Neural cell (in vitro differentiated cells): ENCODE results near the gene HOXA2. TPM values are rescaled to one million over a fixed set of nuclear protein-coding genes. Genes with fewer than 3 reads are reported as not detected.
A peak's percentile ranks its signal among the peaks of the same experiment; 100 is the strongest.

Experiments
- H2AFZ ChIP-seq: fragments of 200-600, 300-800 bp; sonication (generic), shearing (Covaris generic); 2 replicates; pipeline ENCODE4 v1.6.0; 2014; ENCODE audit warnings: low read depth, mild to moderate bottlenecking, antibody characterized with exemption, low read length, moderate library complexity
- H3F3A ChIP-seq: fragments of 200-600 bp; shearing (Covaris generic); 2 replicates; pipeline ENCODE4 v1.6.1; 2016; ENCODE audit warnings: mild to moderate bottlenecking, moderate library complexity, mixed read lengths, antibody characterized with exemption, low read length; ENCODE audit not compliant: insufficient read depth, poor library complexity, severe bottlenecking
- H3K27ac ChIP-seq: fragments of 200-600, 300-800 bp; sonication (generic), shearing (Covaris generic); 2 replicates; pipeline ENCODE4 v1.5.1; 2014; ENCODE audit warnings: mild to moderate bottlenecking, low read length, moderate library complexity
- H3K27me3 ChIP-seq: fragments of 300-800, 200-600 bp; sonication (generic), shearing (Covaris generic); 2 replicates; pipeline ENCODE4 v1.6.0; 2014; ENCODE audit warnings: mild to moderate bottlenecking, low read depth, low read length, moderate library complexity; ENCODE audit not compliant: insufficient read depth
- H3K36me3 ChIP-seq: fragments of 300-800, 200-600 bp; sonication (generic), shearing (Covaris generic); 2 replicates; pipeline ENCODE4 v1.5.1; 2014; ENCODE audit warnings: mild to moderate bottlenecking, antibody characterized with exemption, low read length, moderate library complexity; ENCODE audit not compliant: insufficient read depth
- H3K4me2 ChIP-seq: fragments of 300-800, 200-600 bp; sonication (generic), shearing (Covaris generic); 2 replicates; pipeline ENCODE4 v1.6.0; 2014; ENCODE audit warnings: mild to moderate bottlenecking, low read length
- H3K4me3 ChIP-seq: fragments of 300-800, 200-600 bp; sonication (generic), shearing (Covaris generic); 2 replicates; pipeline ENCODE4 v1.5.1; 2014; ENCODE audit warnings: mild to moderate bottlenecking, low read length, moderate library complexity
- H3K79me2 ChIP-seq: fragments of 200-600 bp; shearing (Covaris generic); replicated peaks from 2 replicates; pipeline ENCODE4 v1.6.0; 2014; ENCODE audit warnings: mild to moderate bottlenecking, low read length, moderate library complexity; ENCODE audit not compliant: insufficient read depth
- H3K9ac ChIP-seq: fragments of 300-800, 200-600 bp; sonication (generic), shearing (Covaris generic); 2 replicates; pipeline ENCODE4 v1.6.1; 2016; ENCODE audit warnings: mild to moderate bottlenecking, low read length, mixed read lengths
- H3K9me2 ChIP-seq: fragments of 200-600 bp; shearing (Covaris generic); 2 replicates; pipeline ENCODE4 v1.6.1; 2016; ENCODE audit warnings: mild to moderate bottlenecking, low read length, mixed read lengths; ENCODE audit not compliant: insufficient read depth
- H3K9me3 ChIP-seq: fragments of 200-600, 300-800 bp; sonication (generic), shearing (Covaris generic); 2 replicates; pipeline ENCODE4 v1.6.1; 2016; ENCODE audit warnings: mild to moderate bottlenecking, mixed run types, low read length, moderate library complexity, mixed read lengths
- H4K20me1 ChIP-seq: fragments of 200-600 bp; shearing (Covaris generic); 2 replicates; pipeline ENCODE4 v1.6.1; 2016; ENCODE audit warnings: mild to moderate bottlenecking, mixed run types; ENCODE audit not compliant: insufficient read depth
- CTCF ChIP-seq: fragments of 450-650 bp; IDR thresholded peaks from 2 replicates; pipeline ENCODE4 v1.5.1; 2014; ENCODE audit warnings: antibody characterized with exemption, mild to moderate bottlenecking, moderate library complexity; ENCODE audit not compliant: poor library complexity, severe bottlenecking
- EP300 ChIP-seq: fragments of 450-650 bp; conservative IDR thresholded peaks from 2 replicates; pipeline ENCODE4 v1.6.1; 2014; ENCODE audit warnings: antibody characterized with exemption, mild to moderate bottlenecking, moderate library complexity; ENCODE audit not compliant: poor library complexity, severe bottlenecking
- EZH2 ChIP-seq: fragments of 200-600, 300-800 bp; shearing (Covaris generic), sonication (generic); IDR thresholded peaks from 2 replicates; pipeline ENCODE4 v1.6.1; 2014; ENCODE audit warnings: antibody characterized with exemption, low read length, borderline replicate concordance, mild to moderate bottlenecking; ENCODE audit not compliant: insufficient read depth, poor library complexity, severe bottlenecking
- MXI1 ChIP-seq: fragments of 450-650 bp; conservative IDR thresholded peaks from 2 replicates; pipeline ENCODE4 v1.6.1; 2014; ENCODE audit warnings: antibody characterized with exemption, mild to moderate bottlenecking; ENCODE audit not compliant: poor library complexity, severe bottlenecking
- POLR2AphosphoS5 ChIP-seq: IDR thresholded peaks from 2 replicates; pipeline ENCODE4 v1.6.1; 2012
- RAD21 ChIP-seq: fragments of 450-650 bp; conservative IDR thresholded peaks from 2 replicates; pipeline ENCODE4 v1.6.1; 2014; ENCODE audit warnings: antibody characterized with exemption, mild to moderate bottlenecking, moderate library complexity
- REST ChIP-seq: IDR thresholded peaks from 2 replicates; pipeline ENCODE4 v1.6.1; 2012; ENCODE audit warnings: borderline replicate concordance
- SMC3 ChIP-seq: fragments of 450-650 bp; conservative IDR thresholded peaks from 2 replicates; pipeline ENCODE4 v1.6.1; 2014; ENCODE audit warnings: antibody characterized with exemption, mild to moderate bottlenecking, moderate library complexity; ENCODE audit not compliant: poor library complexity
- TAF1 ChIP-seq: IDR thresholded peaks from 2 replicates; pipeline ENCODE4 v1.6.1; 2012; ENCODE audit warnings: low read depth
- polyA plus RNA-seq: library from polyadenylated mRNA; depleted of rRNA; stranded (reverse); fragments of >200 nt; gene quantifications from 2 replicates; pipeline ENCODE4 v1.2.3, GENCODE V29; 2014

The HOXA2 gene
- polyA plus RNA-seq, 1 donor from 2014 or later: not detected

- H3K9ac ChIP-seq: no peak overlapping the region
- no peak overlapping the region for H3K27ac ChIP-seq
- H3K9me2 ChIP-seq: no peaks in the 10 kb centered on the region
- H3F3A ChIP-seq: no peaks in the 10 kb centered on the region
- no peak for TF ChIP-seq TAF1
- TF ChIP-seq EP300: no peak
- no peak for TF ChIP-seq REST
- TF ChIP-seq SMC3: no peak
- TF ChIP-seq CTCF: no peak
- TF ChIP-seq RAD21: no peak
- TF ChIP-seq MXI1: no peak
- no peak for TF ChIP-seq EZH2
- no peak for TF ChIP-seq POLR2AphosphoS5
- H2AFZ ChIP-seq: no peak overlapping the region
- H3K4me2 ChIP-seq: no peak overlapping the region
- peaks cover 40% of the 10 kb centered on the region for H3K9me3 ChIP-seq
- no peaks in the 10 kb centered on the region for H3K36me3 ChIP-seq
- H3K4me3 ChIP-seq: no peak overlapping the region
- H3K79me2 ChIP-seq: no peaks in the 10 kb centered on the region
- H4K20me1 ChIP-seq: no peaks in the 10 kb centered on the region
- peaks cover 100% of the 10 kb centered on the region for H3K27me3 ChIP-seq
Observed at GRCh38 chr7:27144781-27145164, 42.3 kb upstream of the HOXA2 start.

GRCh38 chr7:27143950-27144780, 41.7 kb upstream of the HOXA2 start:
- Histone ChIP-seq H3K36me3 (no peaks in the 10 kb centered on the region), H3K27ac (no peak overlapping the region), H3K27me3 (peaks cover 100% of the 10 kb centered on the region), H3K9me3 (peaks cover 40% of the 10 kb centered on the region), H3K9ac (no peak overlapping the region), H4K20me1 (no peaks in the 10 kb centered on the region), H3K4me2 (no peak overlapping the region), H2AFZ (no peak overlapping the region), H3K4me3 (peak overlapping the region; percentile 59), H3K9me2 (no peaks in the 10 kb centered on the region), H3F3A (no peaks in the 10 kb centered on the region), H3K79me2 (no peaks in the 10 kb centered on the region)
- TF ChIP-seq SMC3 (no peak), EZH2 (peak; percentile 38)
